ENCODE results near the gene PCDH9. TPM values are rescaled to one million over a fixed set of nuclear protein-coding genes. Genes with fewer than 3 reads are reported as not detected.

PCDH9 gene
- total and polyA plus RNA-seq, 2 of the 13 experiments (the other 11 are each of a cell fraction or from before 2014, with no cell fraction given): 0.09 TPM; not detected in 1

DNA sequence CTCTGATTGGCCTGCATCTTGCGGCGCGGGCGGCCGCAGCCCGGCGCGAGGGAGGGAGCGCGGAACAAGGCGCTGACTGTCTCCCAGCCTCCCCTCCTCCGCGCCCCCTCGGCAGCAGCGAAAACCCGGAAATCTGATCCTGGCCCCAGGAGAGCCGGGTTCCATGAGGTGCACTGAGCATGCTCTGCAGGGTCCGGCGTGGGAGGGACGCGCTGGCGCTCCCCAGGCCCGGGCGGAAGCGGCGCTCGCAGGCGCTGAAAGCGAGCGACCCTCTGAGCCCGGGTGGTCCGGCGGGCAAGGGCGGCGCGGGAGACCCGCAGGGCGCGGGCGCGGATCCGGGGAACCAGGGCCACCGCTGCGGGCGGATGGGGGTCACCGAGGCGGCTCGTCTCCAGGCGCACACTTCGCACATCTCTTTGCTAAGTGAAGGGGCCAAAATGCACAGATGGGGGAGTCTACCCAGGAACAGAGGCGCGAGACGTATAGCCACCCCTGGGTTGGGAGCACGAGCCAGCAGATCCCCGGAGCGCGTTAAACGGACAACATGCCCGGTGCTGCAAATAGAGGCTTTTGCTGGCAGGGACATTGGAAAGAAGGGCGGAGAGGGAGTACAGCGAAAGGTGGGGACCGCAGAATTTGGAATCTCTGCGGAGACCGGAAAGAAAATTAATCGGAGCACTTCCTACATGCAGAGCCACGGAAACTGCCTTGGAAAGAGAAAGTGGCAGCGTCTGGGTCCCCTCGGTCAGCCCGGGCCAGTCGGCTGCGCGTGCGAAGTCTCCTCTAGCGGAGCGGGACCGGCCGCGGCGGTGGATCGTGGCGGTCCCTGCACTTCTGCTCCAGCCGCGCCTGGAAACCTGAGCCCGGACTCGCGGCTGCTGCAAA lies 510 bp upstream of the PCDH9 start (continued):
- TF ChIP-seq, protein P1, sequence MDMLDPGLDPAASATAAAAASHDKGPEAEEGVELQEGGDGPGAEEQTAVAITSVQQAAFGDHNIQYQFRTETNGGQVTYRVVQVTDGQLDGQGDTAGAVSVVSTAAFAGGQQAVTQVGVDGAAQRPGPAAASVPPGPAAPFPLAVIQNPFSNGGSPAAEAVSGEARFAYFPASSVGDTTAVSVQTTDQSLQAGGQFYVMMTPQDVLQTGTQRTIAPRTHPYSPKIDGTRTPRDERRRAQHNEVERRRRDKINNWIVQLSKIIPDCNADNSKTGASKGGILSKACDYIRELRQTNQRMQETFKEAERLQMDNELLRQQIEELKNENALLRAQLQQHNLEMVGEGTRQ (IDR thresholded peaks at IDR 0.05; ENCODE audit: low read depth, low read length): no peak
- TF ChIP-seq, protein P1 (CRISPR knock-in tag; IDR thresholded peaks at IDR 0.05; ENCODE audit: borderline replicate concordance): 0 out of 2 replicates have a peak, but pooled peaks have one; percentile 1
- TF ChIP-seq ETV6 (CRISPR knock-in tag; conservative IDR thresholded peaks at IDR 0.05) (peak; percentile 71), TGIF2 (CRISPR knock-in tag; IDR thresholded peaks at IDR 0.05) (no peak), KLF15 (CRISPR knock-in tag; IDR thresholded peaks at IDR 0.05; ENCODE audit: borderline replicate concordance) (no peak), ZNF768 (CRISPR knock-in tag; IDR thresholded peaks at IDR 0.05) (peak; percentile 45; the same call in 1 of the 2 replicates), TP53 (CRISPR knock-in tag; conservative IDR thresholded peaks at IDR 0.05) (no peak), NAIF1 (CRISPR knock-in tag; IDR thresholded peaks at IDR 0.05; ENCODE audit: borderline replicate concordance) (no peak), HCFC1 (IDR thresholded peaks at IDR 0.05; ENCODE audit: low read depth, low read length) (no peak), REL (CRISPR knock-in tag; conservative IDR thresholded peaks at IDR 0.05) (no peak), IKZF1 (IDR thresholded peaks at IDR 0.05) (no peak), ONECUT2 (CRISPR knock-in tag; IDR thresholded peaks at IDR 0.05) (no peak), RBAK (CRISPR knock-in tag; IDR thresholded peaks at IDR 0.05) (no peak), POLR2A (IDR thresholded peaks at IDR 0.05; ENCODE audit: insufficient read depth in 1 of 2, low read depth in 2 of 2, low read length in 2 of 2) (peak in 1 of 2 experiments; percentile 64; a peak in 2 of 4 replicates), HOXA9 (CRISPR knock-in tag; IDR thresholded peaks at IDR 0.05; ENCODE audit: borderline replicate concordance) (0 out of 2 replicates have a peak, but pooled peaks have one; percentile 27), ZNF546 (CRISPR knock-in tag; conservative IDR thresholded peaks at IDR 0.05) (0 out of 2 replicates have a peak, but pooled peaks have one; percentile 39), KAT2B (IDR thresholded peaks at IDR 0.05; ENCODE audit: borderline replicate concordance, low read depth, low read length) (no peak), ZFP37 (CRISPR knock-in tag; IDR thresholded peaks at IDR 0.05; ENCODE audit: borderline replicate concordance) (no peak; the same call in 1 of the 2 replicates), ZNF260 (CRISPR knock-in tag; IDR thresholded peaks at IDR 0.05; ENCODE audit: borderline replicate concordance, low read depth) (no peak), ZNF10 (CRISPR knock-in tag; IDR thresholded peaks at IDR 0.05; ENCODE audit: borderline replicate concordance, low read depth) (no peak), MIER3 (CRISPR knock-in tag; IDR thresholded peaks at IDR 0.05; ENCODE audit: borderline replicate concordance) (peak; percentile 70; the same call in 1 of the 2 replicates), FOXM1 (CRISPR knock-in tag; IDR thresholded peaks at IDR 0.05) (no peak)
- TF ChIP-seq, protein P2, sequence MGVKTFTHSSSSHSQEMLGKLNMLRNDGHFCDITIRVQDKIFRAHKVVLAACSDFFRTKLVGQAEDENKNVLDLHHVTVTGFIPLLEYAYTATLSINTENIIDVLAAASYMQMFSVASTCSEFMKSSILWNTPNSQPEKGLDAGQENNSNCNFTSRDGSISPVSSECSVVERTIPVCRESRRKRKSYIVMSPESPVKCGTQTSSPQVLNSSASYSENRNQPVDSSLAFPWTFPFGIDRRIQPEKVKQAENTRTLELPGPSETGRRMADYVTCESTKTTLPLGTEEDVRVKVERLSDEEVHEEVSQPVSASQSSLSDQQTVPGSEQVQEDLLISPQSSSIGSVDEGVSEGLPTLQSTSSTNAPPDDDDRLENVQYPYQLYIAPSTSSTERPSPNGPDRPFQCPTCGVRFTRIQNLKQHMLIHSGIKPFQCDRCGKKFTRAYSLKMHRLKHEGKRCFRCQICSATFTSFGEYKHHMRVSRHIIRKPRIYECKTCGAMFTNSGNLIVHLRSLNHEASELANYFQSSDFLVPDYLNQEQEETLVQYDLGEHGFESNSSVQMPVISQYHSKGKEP (CRISPR knock-in tag; IDR thresholded peaks at IDR 0.05): no peak
- TF ChIP-seq, protein P3, sequence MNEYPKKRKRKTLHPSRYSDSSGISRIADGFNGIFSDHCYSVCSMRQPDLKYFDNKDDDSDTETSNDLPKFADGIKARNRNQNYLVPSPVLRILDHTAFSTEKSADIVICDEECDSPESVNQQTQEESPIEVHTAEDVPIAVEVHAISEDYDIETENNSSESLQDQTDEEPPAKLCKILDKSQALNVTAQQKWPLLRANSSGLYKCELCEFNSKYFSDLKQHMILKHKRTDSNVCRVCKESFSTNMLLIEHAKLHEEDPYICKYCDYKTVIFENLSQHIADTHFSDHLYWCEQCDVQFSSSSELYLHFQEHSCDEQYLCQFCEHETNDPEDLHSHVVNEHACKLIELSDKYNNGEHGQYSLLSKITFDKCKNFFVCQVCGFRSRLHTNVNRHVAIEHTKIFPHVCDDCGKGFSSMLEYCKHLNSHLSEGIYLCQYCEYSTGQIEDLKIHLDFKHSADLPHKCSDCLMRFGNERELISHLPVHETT (CRISPR knock-in tag; conservative IDR thresholded peaks at IDR 0.05): peak; percentile 29; the same call in 1 of the 2 replicates
